ENCODE data around the gene CUBN.

GRCh38 chr10:17066807-17067206 is 62.8 kb downstream of the CUBN start:
- TF ChIP-seq, protein P1, sequence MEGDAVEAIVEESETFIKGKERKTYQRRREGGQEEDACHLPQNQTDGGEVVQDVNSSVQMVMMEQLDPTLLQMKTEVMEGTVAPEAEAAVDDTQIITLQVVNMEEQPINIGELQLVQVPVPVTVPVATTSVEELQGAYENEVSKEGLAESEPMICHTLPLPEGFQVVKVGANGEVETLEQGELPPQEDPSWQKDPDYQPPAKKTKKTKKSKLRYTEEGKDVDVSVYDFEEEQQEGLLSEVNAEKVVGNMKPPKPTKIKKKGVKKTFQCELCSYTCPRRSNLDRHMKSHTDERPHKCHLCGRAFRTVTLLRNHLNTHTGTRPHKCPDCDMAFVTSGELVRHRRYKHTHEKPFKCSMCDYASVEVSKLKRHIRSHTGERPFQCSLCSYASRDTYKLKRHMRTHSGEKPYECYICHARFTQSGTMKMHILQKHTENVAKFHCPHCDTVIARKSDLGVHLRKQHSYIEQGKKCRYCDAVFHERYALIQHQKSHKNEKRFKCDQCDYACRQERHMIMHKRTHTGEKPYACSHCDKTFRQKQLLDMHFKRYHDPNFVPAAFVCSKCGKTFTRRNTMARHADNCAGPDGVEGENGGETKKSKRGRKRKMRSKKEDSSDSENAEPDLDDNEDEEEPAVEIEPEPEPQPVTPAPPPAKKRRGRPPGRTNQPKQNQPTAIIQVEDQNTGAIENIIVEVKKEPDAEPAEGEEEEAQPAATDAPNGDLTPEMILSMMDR (IDR thresholded peaks at IDR 0.05), result no peak
- TF ChIP-seq ZFX (IDR thresholded peaks at IDR 0.05; ENCODE audit: borderline replicate concordance), result no peak

All from 22Rv1 (cell line).